HG02623 (cell line): Measurements from ENCODE around the gene GADD45A.
"Not testable (repeated sequence)": the region's sequence is repeated elsewhere in the genome, so short reads cannot be mapped to it uniquely, and the experiment has no call there.

Experiments used
- ATAC-seq: cut with Tn5 transposase; IDR thresholded peaks from one replicate; pipeline ENCODE4 v1.9.1; 2021; ENCODE audit warnings: moderate library complexity; ENCODE audit not compliant: unreplicated experiment

Gene GADD45A

DNA sequence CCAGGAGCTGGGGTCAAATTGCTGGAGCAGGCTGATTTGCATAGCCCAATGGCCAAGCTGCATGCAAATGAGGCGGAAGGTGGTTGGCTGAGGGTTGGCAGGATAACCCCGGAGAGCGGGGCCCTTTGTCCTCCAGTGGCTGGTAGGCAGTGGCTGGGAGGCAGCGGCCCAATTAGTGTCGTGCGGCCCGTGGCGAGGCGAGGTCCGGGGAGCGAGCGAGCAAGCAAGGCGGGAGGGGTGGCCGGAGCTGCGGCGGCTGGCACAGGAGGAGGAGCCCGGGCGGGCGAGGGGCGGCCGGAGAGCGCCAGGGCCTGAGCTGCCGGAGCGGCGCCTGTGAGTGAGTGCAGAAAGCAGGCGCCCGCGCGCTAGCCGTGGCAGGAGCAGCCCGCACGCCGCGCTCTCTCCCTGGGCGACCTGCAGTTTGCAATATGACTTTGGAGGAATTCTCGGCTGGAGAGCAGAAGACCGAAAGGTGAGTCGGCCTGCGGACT, at the start of gene GADD45A:
TSS of gene GADD45A (plus strand) at position 135 of the 491 bp plus-strand sequence. CDS start at position 429, 294 bp downstream.
- ATAC-seq: peak; percentile 83

- no peak for ATAC-seq
These were observed 48.9 kb upstream of the GADD45A start for GRCh38 chr1:67636146-67636545.

DNA sequence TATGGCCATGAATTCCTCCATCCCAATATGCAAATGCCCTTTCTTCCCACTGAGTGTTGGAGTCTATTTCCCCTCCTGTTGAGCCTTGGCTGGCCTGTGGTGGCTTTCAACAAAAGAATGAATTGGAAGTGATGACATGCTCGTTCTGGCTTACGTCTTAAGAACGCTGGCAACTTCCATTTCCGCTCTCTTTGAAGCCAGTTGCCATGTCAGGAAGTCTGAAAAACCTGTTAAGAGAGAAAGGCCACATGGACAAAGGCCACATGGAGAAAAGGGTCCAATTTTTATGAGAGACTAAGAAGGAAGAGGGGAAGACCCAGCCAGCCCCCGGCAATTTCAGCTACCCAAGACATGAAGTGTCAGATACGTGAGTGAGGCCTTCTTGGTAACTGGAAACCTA, 45.6 kb upstream of the GADD45A start:
- ATAC-seq: no peak

- ATAC-seq: no peak
These were observed 42.4 kb upstream of the GADD45A start for GRCh38 chr1:67642629-67643028.

DNA sequence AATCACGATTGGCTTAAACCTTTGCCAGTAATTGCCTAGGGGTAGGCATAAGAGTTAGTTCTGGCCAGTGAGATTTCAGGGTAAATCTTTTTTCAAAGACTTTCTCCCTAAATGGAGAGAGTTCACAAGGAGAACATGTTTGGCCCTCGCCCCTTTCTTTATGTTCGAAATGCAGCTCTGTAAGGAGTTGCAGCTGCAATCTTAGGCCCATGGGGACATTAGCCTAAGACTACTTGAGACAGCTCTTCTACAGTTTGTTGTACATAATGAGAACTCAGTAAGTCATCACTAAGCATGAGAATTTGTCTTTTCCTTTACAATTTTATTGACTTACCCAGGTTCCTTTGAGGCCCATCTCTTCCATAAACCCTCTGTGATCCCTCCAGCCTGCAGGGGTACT, 40.4 kb upstream of the GADD45A start:
- ATAC-seq: no peak

GRCh38 chr1:67645495-67646144, 39.4 kb upstream of the GADD45A start:
- no peak for ATAC-seq

- no peak for ATAC-seq
These were observed 38.6 kb upstream of the GADD45A start for GRCh38 chr1:67646145-67647035.

- no peak for ATAC-seq
These were observed 37.8 kb upstream of the GADD45A start for GRCh38 chr1:67647036-67647798.

GRCh38 chr1:67647814-67648358, 37.1 kb upstream of the GADD45A start:
- ATAC-seq: no peak

GRCh38 chr1:67648582-67649326, 36.2 kb upstream of the GADD45A start:
- ATAC-seq: no peak

GRCh38 chr1:67650061-67650460, 34.9 kb upstream of the GADD45A start:
- ATAC-seq: no peak

GRCh38 chr1:67651031-67651430, 34.0 kb upstream of the GADD45A start:
- ATAC-seq: no peak

DNA sequence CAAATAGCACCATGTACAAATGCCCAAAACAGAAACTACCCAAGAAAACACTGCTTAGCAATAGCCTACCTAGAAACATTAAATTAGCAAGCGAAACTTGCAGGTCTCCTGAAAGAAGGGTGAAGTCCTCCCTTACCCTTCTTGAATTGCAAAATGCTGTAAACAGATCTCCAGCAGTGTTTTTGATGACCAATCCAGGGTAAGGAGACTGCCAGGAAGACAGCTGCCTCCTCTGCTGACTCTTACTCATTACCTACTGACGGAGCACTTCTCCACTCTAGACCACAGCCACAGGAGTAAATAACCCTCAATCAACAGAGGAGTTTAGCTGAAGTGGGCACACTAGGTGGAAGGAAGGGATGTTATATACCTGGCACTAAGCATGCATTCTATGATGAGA, 32.2 kb upstream of the GADD45A start:
- no peak for ATAC-seq

GRCh38 chr1:67653304-67653703, 31.7 kb upstream of the GADD45A start:
- no peak for ATAC-seq

GRCh38 chr1:67655581-67655980, 29.4 kb upstream of the GADD45A start:
- no peak for ATAC-seq

DNA sequence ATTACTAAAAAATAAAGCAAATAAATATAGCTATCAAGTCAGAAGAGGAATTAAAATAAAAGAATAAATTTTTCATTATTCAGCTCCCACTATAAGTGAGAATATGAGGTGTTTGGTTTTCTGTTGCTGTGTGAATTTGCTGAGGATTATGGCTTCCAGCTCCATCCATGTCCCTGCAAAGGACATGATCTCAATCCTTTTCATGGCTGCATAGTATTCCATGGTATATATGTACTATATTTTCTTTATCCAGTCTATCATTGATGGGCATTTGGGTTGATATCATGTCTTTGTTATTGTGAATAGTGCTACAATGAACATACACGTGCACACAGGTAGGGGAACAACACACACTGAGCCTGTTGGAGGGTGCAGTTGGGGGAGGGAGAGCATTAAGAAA, 27.8 kb upstream of the GADD45A start:
- ATAC-seq: not testable (repeated sequence)

DNA sequence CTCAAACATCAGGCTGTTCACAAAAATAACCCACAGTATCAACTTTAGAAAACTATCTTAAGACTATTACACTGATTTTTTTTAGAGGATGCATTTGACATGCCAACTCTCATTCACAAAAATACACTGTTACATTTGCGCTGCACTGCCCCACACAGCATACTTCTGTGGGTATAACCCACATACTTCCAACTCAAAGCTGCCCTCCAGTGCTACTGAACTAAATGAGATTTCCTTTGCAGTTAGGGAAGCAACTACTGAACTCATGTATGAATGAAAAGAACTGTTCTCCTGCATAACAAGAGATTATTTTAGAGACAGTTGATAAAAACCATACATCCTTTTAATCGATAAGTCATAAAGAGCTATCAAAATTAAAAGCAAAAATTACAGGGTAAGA, 25.8 kb upstream of the GADD45A start:
- ATAC-seq: no peak

DNA sequence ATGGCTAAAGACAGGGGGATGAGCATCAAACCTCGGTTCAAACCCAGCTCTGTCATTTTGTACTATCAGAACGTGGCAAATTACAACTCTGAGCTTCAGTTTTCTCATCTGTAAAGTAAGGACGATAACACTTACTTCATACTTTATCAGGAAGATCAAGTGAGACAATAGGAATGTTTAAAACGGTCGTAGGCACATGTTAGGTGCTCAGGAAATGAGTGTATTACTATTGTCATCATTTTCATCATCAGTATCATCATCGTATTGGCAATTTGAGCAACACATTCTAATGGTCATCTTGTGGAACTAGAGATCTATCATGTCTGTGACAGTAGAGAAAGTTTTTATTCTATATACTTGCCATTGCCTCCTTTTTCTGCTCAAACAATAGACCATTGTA, 22.1 kb upstream of the GADD45A start:
- no peak for ATAC-seq

DNA sequence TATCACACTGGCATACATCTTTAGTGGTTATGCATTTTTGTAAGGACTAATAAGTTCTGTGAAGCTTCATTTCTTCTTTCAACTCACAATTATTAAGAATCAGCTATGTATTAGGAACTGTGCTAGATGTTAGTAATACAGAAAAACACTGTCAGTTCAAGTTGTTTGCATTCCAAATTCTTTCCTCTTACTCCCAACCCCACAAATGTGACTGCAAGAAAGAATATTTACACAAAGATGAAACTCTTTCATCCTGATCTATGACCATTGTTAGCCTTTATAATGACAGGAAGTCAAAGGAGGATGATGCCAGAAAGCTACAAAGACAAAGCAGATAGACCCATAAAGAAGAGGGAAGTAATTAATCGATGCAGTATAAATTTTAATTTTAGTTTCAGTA, 21.0 kb upstream of the GADD45A start:
- ATAC-seq: no peak

DNA sequence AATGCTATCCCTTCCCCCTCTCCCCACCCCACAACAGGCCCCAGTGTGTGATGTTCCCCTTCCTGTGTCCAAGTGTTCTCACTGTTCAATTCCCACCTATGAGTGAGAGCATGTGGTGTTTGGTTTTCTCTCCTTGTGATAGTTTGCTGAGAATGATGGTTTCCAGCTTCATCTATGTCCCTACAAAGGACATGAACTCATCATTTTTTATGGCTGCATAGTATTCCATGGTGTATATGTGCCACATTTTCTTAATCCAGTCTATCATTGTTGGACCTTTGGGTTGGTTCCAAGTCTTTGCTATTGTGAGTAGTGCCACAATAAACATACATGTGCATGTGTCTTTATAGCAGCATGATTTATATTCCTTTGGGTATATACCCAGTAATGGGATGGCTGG, 19.7 kb upstream of the GADD45A start:
- not testable (repeated sequence) for ATAC-seq
